ENCODE results near the gene RTEL1.

RTEL1 gene

DNA sequence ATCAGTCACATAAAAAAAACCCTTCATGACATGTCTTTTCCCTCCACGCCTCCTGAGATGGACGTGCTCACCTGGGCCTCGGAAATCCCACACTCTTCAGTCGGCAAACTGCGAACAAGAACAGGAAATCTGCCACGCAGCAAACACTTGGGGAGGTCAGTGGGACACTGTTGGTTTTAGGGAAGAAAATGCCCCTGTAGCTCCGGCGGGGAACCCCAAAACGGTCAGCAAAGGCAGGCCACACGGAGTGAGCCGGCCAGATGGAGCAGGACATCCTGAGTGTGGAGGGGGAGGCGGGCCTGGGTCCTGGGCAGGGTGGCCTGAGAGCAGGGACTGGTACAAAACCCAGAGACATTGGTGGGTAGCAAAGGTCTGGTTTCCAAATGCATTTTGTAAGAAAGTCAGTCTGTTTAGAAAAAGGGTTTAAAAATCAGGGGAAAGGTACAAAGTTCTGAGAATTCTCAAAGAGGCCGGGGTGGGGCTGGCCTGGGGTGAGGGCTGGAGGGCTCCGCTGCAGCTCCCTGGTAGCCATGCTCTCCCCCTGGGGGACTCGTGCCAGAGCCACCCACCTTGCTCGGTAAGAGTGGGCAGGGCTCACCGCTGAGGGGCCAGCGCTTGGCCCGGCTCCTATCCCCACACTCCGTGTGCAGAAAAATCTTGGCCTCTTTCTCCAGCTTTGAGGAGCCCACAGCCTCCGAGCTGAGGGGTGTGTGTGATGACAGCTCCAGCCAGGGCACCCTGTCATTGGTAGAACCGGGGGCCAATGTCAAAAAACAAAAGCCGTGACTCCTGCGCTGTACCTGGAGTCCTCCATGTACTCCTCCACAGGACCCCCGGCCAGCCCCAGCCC lies 86.7 kb downstream of the RTEL1 start:
- DNase-seq (ENCODE audit: low read depth, low spot score), result no peak
- no peak overlapping the region for H3K27ac ChIP-seq

DNA sequence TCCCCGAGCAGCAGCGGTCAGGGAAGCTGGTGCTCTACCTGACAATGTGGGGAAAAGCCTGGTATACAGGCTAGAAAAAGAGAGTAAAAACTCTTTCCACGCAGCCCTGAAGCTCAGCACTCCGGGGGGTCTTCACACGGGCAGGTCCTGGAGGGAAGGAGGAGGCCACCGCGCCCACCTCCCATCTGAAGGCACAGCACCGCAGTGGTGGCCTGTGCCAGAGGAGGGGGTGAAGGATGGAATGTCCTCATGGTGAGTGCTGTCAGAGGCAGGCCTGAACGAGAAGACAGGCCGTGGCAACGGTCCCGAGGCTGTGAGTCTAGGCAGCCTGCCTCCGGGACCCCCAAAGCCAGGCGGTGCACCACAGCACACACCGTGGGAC lies 87.3 kb downstream of the RTEL1 start:
- DNase-seq (ENCODE audit: low read depth, low spot score), result no peak
- H3K27ac ChIP-seq, result no peak overlapping the region
